NT2/D1 (cell line): Measurements from ENCODE around the gene MAMSTR.

Experiments used
- YY1 ChIP-seq: IDR thresholded peaks from 2 replicates; pipeline ENCODE4 v1.6.1; 2011; ENCODE audit not compliant: insufficient read length, insufficient read depth
- ZNF274 ChIP-seq: IDR thresholded peaks from 2 replicates; pipeline ENCODE4 v1.6.1; 2011; ENCODE audit warnings: mild to moderate bottlenecking, low read depth, low read length

GRCh38 chr19:48716562-48717291 lies 2.8 kb downstream of the MAMSTR start:
- TF ChIP-seq ZNF274 (no peak), YY1 (no peak)
